Suprapubic skin (tissue), 3 donors: ENCODE results near the gene IQGAP2.

Experiments
- CTCF ChIP-seq, 2 donors: fragments of 200-600 bp in 1 of 2; fragments of 450-650 bp in 1 of 2; sonication (generic) in 1 of 2; IDR thresholded peaks; one replicate each; pipeline ENCODE4 v1.5.1; 2016 to 2019; ENCODE audit warnings: antibody characterized with exemption in 2 of 2, mild to moderate bottlenecking in 1 of 2, moderate library complexity in 1 of 2
- POLR2A ChIP-seq, 2 donors: fragments of 450-650 bp; IDR thresholded peaks; one replicate each; pipeline ENCODE4 v1.6.1; 2017; ENCODE audit warnings: antibody characterized with exemption in 2 of 2, mild to moderate bottlenecking in 2 of 2, moderate library complexity in 2 of 2

GRCh38 chr5:76601470-76601869 lies 198.4 kb downstream of the IQGAP2 start:
- no peak for TF ChIP-seq POLR2A (IDR thresholded peaks at IDR 0.05)
- peak; percentile 67 to 71 for TF ChIP-seq CTCF (IDR thresholded peaks at IDR 0.05)
